ENCODE measurements around the gene FBXL5.
A peak's percentile ranks its signal among the peaks of the same experiment; 100 is the strongest.

FBXL5 gene, protein sequence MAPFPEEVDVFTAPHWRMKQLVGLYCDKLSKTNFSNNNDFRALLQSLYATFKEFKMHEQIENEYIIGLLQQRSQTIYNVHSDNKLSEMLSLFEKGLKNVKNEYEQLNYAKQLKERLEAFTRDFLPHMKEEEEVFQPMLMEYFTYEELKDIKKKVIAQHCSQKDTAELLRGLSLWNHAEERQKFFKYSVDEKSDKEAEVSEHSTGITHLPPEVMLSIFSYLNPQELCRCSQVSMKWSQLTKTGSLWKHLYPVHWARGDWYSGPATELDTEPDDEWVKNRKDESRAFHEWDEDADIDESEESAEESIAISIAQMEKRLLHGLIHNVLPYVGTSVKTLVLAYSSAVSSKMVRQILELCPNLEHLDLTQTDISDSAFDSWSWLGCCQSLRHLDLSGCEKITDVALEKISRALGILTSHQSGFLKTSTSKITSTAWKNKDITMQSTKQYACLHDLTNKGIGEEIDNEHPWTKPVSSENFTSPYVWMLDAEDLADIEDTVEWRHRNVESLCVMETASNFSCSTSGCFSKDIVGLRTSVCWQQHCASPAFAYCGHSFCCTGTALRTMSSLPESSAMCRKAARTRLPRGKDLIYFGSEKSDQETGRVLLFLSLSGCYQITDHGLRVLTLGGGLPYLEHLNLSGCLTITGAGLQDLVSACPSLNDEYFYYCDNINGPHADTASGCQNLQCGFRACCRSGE

DNA sequence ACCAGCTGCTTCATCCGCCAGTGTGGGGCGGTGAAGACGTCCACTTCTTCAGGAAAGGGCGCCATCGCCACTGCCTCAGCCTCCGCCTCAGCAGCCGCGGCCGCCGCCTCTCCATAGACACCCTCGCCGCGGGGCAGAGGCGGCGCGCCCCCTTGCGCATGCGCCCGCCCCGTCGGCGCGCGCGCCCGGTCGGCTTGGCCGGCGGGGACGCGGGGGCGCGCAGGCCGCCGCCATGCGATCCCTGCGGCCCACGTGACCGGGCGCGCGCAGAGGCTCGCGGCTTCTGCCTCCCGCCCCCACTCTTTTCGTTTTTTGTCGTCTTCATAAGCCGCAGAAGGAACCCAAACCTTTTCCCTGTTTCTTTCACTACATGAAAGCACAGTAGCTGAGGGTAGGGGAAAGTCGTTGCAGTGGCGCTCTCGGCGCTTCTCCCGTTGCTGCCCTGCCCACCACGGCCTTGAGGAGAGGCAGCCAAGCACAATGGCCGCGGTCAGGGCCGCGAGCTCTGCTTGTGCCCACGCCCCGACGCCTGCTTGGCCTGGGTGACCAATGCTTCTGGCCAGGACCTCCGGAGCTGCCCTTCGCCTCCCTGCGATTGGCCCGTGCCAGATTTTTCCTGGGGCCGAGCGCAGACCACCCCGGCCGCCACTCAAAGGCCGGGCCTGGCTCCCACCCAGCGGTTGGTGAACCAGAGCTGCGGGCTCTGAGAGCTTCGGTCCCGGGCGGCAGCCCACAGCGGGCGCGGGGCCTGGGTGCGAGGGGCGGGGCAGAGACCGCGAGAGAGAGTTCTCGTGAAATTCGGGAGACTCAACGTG lies at the start of gene FBXL5:
TSS of gene FBXL5 (minus strand) at position 135 of the 815 bp plus-strand sequence. CDS start at position 65, 70 bp downstream.
- TF ChIP-seq, protein P1, sequence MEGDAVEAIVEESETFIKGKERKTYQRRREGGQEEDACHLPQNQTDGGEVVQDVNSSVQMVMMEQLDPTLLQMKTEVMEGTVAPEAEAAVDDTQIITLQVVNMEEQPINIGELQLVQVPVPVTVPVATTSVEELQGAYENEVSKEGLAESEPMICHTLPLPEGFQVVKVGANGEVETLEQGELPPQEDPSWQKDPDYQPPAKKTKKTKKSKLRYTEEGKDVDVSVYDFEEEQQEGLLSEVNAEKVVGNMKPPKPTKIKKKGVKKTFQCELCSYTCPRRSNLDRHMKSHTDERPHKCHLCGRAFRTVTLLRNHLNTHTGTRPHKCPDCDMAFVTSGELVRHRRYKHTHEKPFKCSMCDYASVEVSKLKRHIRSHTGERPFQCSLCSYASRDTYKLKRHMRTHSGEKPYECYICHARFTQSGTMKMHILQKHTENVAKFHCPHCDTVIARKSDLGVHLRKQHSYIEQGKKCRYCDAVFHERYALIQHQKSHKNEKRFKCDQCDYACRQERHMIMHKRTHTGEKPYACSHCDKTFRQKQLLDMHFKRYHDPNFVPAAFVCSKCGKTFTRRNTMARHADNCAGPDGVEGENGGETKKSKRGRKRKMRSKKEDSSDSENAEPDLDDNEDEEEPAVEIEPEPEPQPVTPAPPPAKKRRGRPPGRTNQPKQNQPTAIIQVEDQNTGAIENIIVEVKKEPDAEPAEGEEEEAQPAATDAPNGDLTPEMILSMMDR (IDR thresholded peaks at IDR 0.05; ENCODE audit: control insufficient read depth, insufficient read depth, low read depth, low read length, missing control alignments) = no peak
- DNase-seq (ENCODE audit: low read depth) = peak; percentile 34
- peak within 1 kb of the TSS; percentile 86 for H3K4me3 ChIP-seq (ENCODE audit: control insufficient read depth, low read depth, low read length)

DNA sequence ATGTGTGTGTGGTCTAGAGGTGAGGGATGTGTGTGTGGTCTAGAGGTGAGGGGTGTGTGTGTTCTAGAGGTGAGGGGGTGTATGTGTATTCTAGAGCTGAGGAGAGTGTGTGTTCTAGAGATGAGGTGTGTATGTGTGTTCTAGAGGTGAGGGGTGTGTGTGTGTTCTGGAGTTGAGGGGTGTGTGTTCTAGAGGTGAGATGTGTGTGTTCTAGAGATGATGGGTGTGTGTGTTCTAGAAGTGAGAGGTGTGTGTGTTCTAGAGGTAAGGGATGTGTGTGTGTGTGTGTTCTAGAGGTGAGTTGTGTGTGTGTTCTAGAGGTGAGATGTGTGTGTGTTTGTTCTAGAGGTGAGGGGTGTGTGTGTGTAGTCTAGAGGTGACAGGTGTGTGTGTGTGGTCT lies 49.0 kb upstream of the FBXL5 start:
- TF ChIP-seq, protein P1 (IDR thresholded peaks at IDR 0.05; ENCODE audit: control insufficient read depth, insufficient read depth, low read depth, low read length, missing control alignments) = no peak
- no peak overlapping the region for H3K4me3 ChIP-seq (ENCODE audit: control insufficient read depth, low read depth, low read length)
- DNase-seq (ENCODE audit: low read depth) = no peak

DNA sequence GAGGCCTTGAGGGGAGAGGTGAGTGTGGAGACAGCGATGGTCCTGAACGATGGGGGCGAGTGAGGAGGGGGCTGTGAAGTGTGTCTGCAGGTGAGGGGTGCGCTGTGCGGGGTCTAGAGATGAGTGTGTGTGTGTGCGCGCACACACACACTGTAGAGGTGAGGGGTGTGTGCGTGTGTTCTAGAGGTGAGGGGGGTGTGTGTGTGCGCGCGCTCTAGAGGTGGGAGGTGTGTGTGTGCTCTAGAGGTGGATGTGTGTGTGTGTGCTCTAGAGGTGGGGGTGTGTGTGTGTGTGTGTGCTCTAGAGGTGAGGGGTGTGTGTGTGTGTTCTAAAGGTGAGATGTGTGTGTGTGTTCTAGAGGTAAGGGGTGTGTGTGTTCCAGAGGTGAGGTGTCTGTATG lies 48.3 kb upstream of the FBXL5 start:
- H3K4me3 ChIP-seq (ENCODE audit: control insufficient read depth, low read depth, low read length) = peak overlapping the region; percentile 40
- no peak for DNase-seq (ENCODE audit: low read depth)
- TF ChIP-seq, protein P1 (IDR thresholded peaks at IDR 0.05; ENCODE audit: control insufficient read depth, insufficient read depth, low read depth, low read length, missing control alignments) = no peak

DNA sequence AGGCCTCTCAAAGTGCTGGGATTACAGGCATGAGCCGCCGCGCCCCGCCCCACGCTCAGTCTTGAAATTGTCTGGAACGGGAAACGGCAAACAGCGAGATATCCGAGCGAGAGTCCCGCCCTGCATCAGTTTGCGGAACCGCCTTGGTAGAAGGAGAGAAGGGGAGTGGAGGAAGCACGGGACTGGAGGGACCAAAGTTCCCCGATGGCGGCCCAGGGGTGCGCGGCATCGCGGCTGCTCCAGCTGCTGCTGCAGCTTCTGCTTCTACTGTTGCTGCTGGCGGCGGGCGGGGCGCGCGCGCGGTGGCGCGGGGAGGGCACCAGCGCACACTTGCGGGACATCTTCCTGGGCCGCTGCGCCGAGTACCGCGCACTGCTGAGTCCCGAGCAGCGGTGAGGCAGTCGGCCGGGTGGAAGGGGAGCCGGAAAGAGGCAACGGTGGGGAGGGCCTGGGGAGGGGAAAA lies 47.8 kb upstream of the FBXL5 start, which contains the start of gene BST1:
TSS of gene BST1 (plus strand) at position 125 of the 463 bp plus-strand sequence. CDS start at position 205, 80 bp downstream.
- peak within 1 kb of the TSS; percentile 40 for H3K4me3 ChIP-seq (ENCODE audit: control insufficient read depth, low read depth, low read length)
- TF ChIP-seq, protein P1 (IDR thresholded peaks at IDR 0.05; ENCODE audit: control insufficient read depth, insufficient read depth, low read depth, low read length, missing control alignments) = no peak
- no peak for DNase-seq (ENCODE audit: low read depth)

DNA sequence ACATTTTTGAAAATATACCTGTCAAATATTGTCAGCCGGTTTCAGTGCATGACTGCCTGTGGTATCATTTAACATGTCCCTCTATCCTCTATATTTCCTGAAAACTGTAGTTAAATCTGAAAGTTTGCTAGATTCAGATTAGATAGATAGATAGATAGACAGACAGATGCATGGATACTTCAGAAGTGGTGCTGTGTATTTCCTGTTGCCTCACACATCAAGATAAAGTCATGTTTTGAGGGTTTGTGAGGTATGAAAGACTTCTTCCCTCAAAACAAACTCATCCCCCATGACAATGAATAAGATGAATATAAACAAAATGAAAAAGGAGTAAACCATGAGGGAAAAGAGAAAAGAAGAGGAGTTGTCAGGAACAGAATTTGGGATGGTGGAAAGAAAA lies 41.7 kb upstream of the FBXL5 start:
- DNase-seq (ENCODE audit: low read depth) = no peak
- no peak overlapping the region for H3K4me3 ChIP-seq (ENCODE audit: control insufficient read depth, low read depth, low read length)
- TF ChIP-seq, protein P1 (IDR thresholded peaks at IDR 0.05; ENCODE audit: control insufficient read depth, insufficient read depth, low read depth, low read length, missing control alignments) = no peak

DNA sequence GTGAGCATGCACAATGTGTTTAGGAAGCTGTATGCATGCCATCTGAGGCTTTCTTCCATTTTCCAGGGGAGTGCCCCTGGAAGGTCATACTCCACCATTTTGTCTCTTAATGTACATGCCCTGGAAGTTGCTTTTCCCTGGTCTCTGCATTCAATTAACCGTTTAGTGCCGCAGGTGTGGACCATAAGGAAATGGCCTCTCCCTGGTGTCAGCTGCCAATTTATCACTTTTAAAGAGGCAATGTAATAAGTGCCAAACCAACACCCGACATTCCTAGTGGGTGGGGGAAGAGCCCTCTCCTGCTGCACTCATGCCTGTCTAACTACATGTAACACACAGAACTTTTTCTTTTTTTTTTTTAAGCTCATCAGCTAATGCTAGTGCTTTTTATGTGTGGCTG lies 40.6 kb upstream of the FBXL5 start:
- no peak overlapping the region for H3K4me3 ChIP-seq (ENCODE audit: control insufficient read depth, low read depth, low read length)
- DNase-seq (ENCODE audit: low read depth) = no peak
- TF ChIP-seq, protein P1 (IDR thresholded peaks at IDR 0.05; ENCODE audit: control insufficient read depth, insufficient read depth, low read depth, low read length, missing control alignments) = no peak

Measured in AG09309 (cell line).